ENCODE measurements around the gene CDAN1.

The CDAN1 gene

GRCh38 chr15:42731461-42731860, 5.5 kb downstream of the CDAN1 start:
- Histone ChIP-seq H3K9ac (ENCODE audit: low read length) (no peak overlapping the region), H3K4me3 (ENCODE audit: low read length) (no peak overlapping the region), H3K4me1 (ENCODE audit: control insufficient read depth, low read depth, low read length) (peaks cover 5% of the 10 kb centered on the region), H3K9me3 (ENCODE audit: control insufficient read depth, low read depth, low read length) (no peaks in the 10 kb centered on the region), H3K27ac (ENCODE audit: low read length) (no peak overlapping the region), H3K36me3 (ENCODE audit: control insufficient read depth, low read depth, low read length) (peaks cover 51% of the 10 kb centered on the region), H3K27me3 (ENCODE audit: control insufficient read depth, insufficient read depth, low read length) (no peaks in the 10 kb centered on the region)

- Histone ChIP-seq H3K27ac (ENCODE audit: low read length) (no peak overlapping the region), H3K9me3 (ENCODE audit: control insufficient read depth, low read depth, low read length) (no peaks in the 10 kb centered on the region)
Observed at GRCh38 chr15:42730536-42730935, 6.4 kb downstream of the CDAN1 start.

GRCh38 chr15:42730135-42730534, 6.8 kb downstream of the CDAN1 start:
- Histone ChIP-seq H3K27ac (ENCODE audit: low read length) (no peak overlapping the region), H3K4me1 (ENCODE audit: control insufficient read depth, low read depth, low read length) (no peaks in the 10 kb centered on the region), H3K27me3 (ENCODE audit: control insufficient read depth, insufficient read depth, low read length) (no peaks in the 10 kb centered on the region), H3K9me3 (ENCODE audit: control insufficient read depth, low read depth, low read length) (no peaks in the 10 kb centered on the region), H3K36me3 (ENCODE audit: control insufficient read depth, low read depth, low read length) (peaks cover 52% of the 10 kb centered on the region), H3K9ac (ENCODE audit: low read length) (no peak overlapping the region), H3K4me3 (ENCODE audit: low read length) (no peak overlapping the region)

More at GRCh38 chr15:42730536-42730935, 6.4 kb downstream of the CDAN1 start:
- Histone ChIP-seq H3K4me1 (ENCODE audit: control insufficient read depth, low read depth, low read length) (peaks cover under 1% of the 10 kb centered on the region), H3K36me3 (ENCODE audit: control insufficient read depth, low read depth, low read length) (peaks cover 51% of the 10 kb centered on the region), H3K4me3 (ENCODE audit: low read length) (no peak overlapping the region), H3K9ac (ENCODE audit: low read length) (no peak overlapping the region), H3K27me3 (ENCODE audit: control insufficient read depth, insufficient read depth, low read length) (no peaks in the 10 kb centered on the region)

GRCh38 chr15:42729409-42729808, 7.5 kb downstream of the CDAN1 start:
- no peaks in the 10 kb centered on the region for H3K9me3 ChIP-seq (ENCODE audit: control insufficient read depth, low read depth, low read length)
- no peak overlapping the region for H3K27ac ChIP-seq (ENCODE audit: low read length)
- H3K27me3 ChIP-seq (ENCODE audit: control insufficient read depth, insufficient read depth, low read length), result no peaks in the 10 kb centered on the region
- H3K9ac ChIP-seq (ENCODE audit: low read length), result no peak overlapping the region
- H3K4me1 ChIP-seq (ENCODE audit: control insufficient read depth, low read depth, low read length), result no peaks in the 10 kb centered on the region
- H3K36me3 ChIP-seq (ENCODE audit: control insufficient read depth, low read depth, low read length), result peaks cover 55% of the 10 kb centered on the region
- H3K4me3 ChIP-seq (ENCODE audit: low read length), result no peak overlapping the region

- H3K4me1 ChIP-seq (ENCODE audit: control insufficient read depth, low read depth, low read length), result no peaks in the 10 kb centered on the region
- no peak overlapping the region for H3K27ac ChIP-seq (ENCODE audit: low read length)
- H3K27me3 ChIP-seq (ENCODE audit: control insufficient read depth, insufficient read depth, low read length), result no peaks in the 10 kb centered on the region
- no peak overlapping the region for H3K9ac ChIP-seq (ENCODE audit: low read length)
- no peaks in the 10 kb centered on the region for H3K9me3 ChIP-seq (ENCODE audit: control insufficient read depth, low read depth, low read length)
- H3K4me3 ChIP-seq (ENCODE audit: low read length), result no peak overlapping the region
- H3K36me3 ChIP-seq (ENCODE audit: control insufficient read depth, low read depth, low read length), result peaks cover 56% of the 10 kb centered on the region
Observed at GRCh38 chr15:42728972-42729371, 8.0 kb downstream of the CDAN1 start.

- H3K9me3 ChIP-seq (ENCODE audit: control insufficient read depth, low read depth, low read length), result no peaks in the 10 kb centered on the region
- H3K36me3 ChIP-seq (ENCODE audit: control insufficient read depth, low read depth, low read length), result peaks cover 55% of the 10 kb centered on the region
- H3K27me3 ChIP-seq (ENCODE audit: control insufficient read depth, insufficient read depth, low read length), result no peaks in the 10 kb centered on the region
- no peak overlapping the region for H3K4me3 ChIP-seq (ENCODE audit: low read length)
- H3K27ac ChIP-seq (ENCODE audit: low read length), result no peak overlapping the region
- no peaks in the 10 kb centered on the region for H3K4me1 ChIP-seq (ENCODE audit: control insufficient read depth, low read depth, low read length)
- no peak overlapping the region for H3K9ac ChIP-seq (ENCODE audit: low read length)
Observed at GRCh38 chr15:42728560-42728959, 8.4 kb downstream of the CDAN1 start.

- H3K9me3 ChIP-seq (ENCODE audit: control insufficient read depth, low read depth, low read length), result no peaks in the 10 kb centered on the region
- peaks cover 57% of the 10 kb centered on the region for H3K36me3 ChIP-seq (ENCODE audit: control insufficient read depth, low read depth, low read length)
- no peaks in the 10 kb centered on the region for H3K4me1 ChIP-seq (ENCODE audit: control insufficient read depth, low read depth, low read length)
- H3K27ac ChIP-seq (ENCODE audit: low read length), result no peak overlapping the region
- no peak overlapping the region for H3K9ac ChIP-seq (ENCODE audit: low read length)
- no peak overlapping the region for H3K4me3 ChIP-seq (ENCODE audit: low read length)
- no peaks in the 10 kb centered on the region for H3K27me3 ChIP-seq (ENCODE audit: control insufficient read depth, insufficient read depth, low read length)
Observed at GRCh38 chr15:42727750-42728381, 9.1 kb downstream of the CDAN1 start.

- Histone ChIP-seq H3K9ac (ENCODE audit: low read length) (no peak overlapping the region), H3K36me3 (ENCODE audit: control insufficient read depth, low read depth, low read length) (peaks cover 51% of the 10 kb centered on the region)
Observed at GRCh38 chr15:42726114-42726513, 10.8 kb downstream of the CDAN1 start.

GRCh38 chr15:42725331-42725903, 11.5 kb downstream of the CDAN1 start:
- H3K9me3 ChIP-seq (ENCODE audit: control insufficient read depth, low read depth, low read length), result no peaks in the 10 kb centered on the region
- H3K4me1 ChIP-seq (ENCODE audit: control insufficient read depth, low read depth, low read length), result no peaks in the 10 kb centered on the region
- H3K4me3 ChIP-seq (ENCODE audit: low read length), result no peak overlapping the region
- H3K36me3 ChIP-seq (ENCODE audit: control insufficient read depth, low read depth, low read length), result peaks cover 44% of the 10 kb centered on the region
- H3K27me3 ChIP-seq (ENCODE audit: control insufficient read depth, insufficient read depth, low read length), result no peaks in the 10 kb centered on the region
- H3K9ac ChIP-seq (ENCODE audit: low read length), result no peak overlapping the region
- H3K27ac ChIP-seq (ENCODE audit: low read length), result no peak overlapping the region

More at GRCh38 chr15:42726114-42726513, 10.8 kb downstream of the CDAN1 start:
- H3K4me1 ChIP-seq (ENCODE audit: control insufficient read depth, low read depth, low read length), result no peaks in the 10 kb centered on the region
- H3K27ac ChIP-seq (ENCODE audit: low read length), result no peak overlapping the region
- H3K4me3 ChIP-seq (ENCODE audit: low read length), result no peak overlapping the region
- no peaks in the 10 kb centered on the region for H3K27me3 ChIP-seq (ENCODE audit: control insufficient read depth, insufficient read depth, low read length)
- H3K9me3 ChIP-seq (ENCODE audit: control insufficient read depth, low read depth, low read length), result no peaks in the 10 kb centered on the region

GRCh38 chr15:42724276-42724675, 12.7 kb downstream of the CDAN1 start:
- H3K27ac ChIP-seq (ENCODE audit: low read length), result no peak overlapping the region
- H3K4me3 ChIP-seq (ENCODE audit: low read length), result no peak overlapping the region
- peaks cover 44% of the 10 kb centered on the region for H3K36me3 ChIP-seq (ENCODE audit: control insufficient read depth, low read depth, low read length)
- H3K27me3 ChIP-seq (ENCODE audit: control insufficient read depth, insufficient read depth, low read length), result no peaks in the 10 kb centered on the region
- H3K9me3 ChIP-seq (ENCODE audit: control insufficient read depth, low read depth, low read length), result no peaks in the 10 kb centered on the region
- H3K9ac ChIP-seq (ENCODE audit: low read length), result no peak overlapping the region
- no peaks in the 10 kb centered on the region for H3K4me1 ChIP-seq (ENCODE audit: control insufficient read depth, low read depth, low read length)

- H3K9me3 ChIP-seq (ENCODE audit: control insufficient read depth, low read depth, low read length), result no peaks in the 10 kb centered on the region
- H3K4me1 ChIP-seq (ENCODE audit: control insufficient read depth, low read depth, low read length), result no peaks in the 10 kb centered on the region
- H3K4me3 ChIP-seq (ENCODE audit: low read length), result no peak overlapping the region
- no peak overlapping the region for H3K9ac ChIP-seq (ENCODE audit: low read length)
- H3K36me3 ChIP-seq (ENCODE audit: control insufficient read depth, low read depth, low read length), result peaks cover 39% of the 10 kb centered on the region
- H3K27me3 ChIP-seq (ENCODE audit: control insufficient read depth, insufficient read depth, low read length), result no peaks in the 10 kb centered on the region
- H3K27ac ChIP-seq (ENCODE audit: low read length), result no peak overlapping the region
Observed at GRCh38 chr15:42723068-42723467, 13.9 kb downstream of the CDAN1 start.

- no peaks in the 10 kb centered on the region for H3K4me1 ChIP-seq (ENCODE audit: control insufficient read depth, low read depth, low read length)
- H3K27me3 ChIP-seq (ENCODE audit: control insufficient read depth, insufficient read depth, low read length), result no peaks in the 10 kb centered on the region
- no peak overlapping the region for H3K27ac ChIP-seq (ENCODE audit: low read length)
- H3K9ac ChIP-seq (ENCODE audit: low read length), result no peak overlapping the region
- no peak overlapping the region for H3K4me3 ChIP-seq (ENCODE audit: low read length)
- peaks cover 34% of the 10 kb centered on the region for H3K36me3 ChIP-seq (ENCODE audit: control insufficient read depth, low read depth, low read length)
- no peaks in the 10 kb centered on the region for H3K9me3 ChIP-seq (ENCODE audit: control insufficient read depth, low read depth, low read length)
Observed at GRCh38 chr15:42721916-42722315, 15.0 kb downstream of the CDAN1 start.
